ENCODE data around the gene ZNF516. TPM values are rescaled to one million over a fixed set of nuclear protein-coding genes. Genes with fewer than 3 reads are reported as not detected.

ZNF516 gene
- total RNA-seq, 5 donors from 2014 or later (not counting 1 experiment from before 2014, with no cell fraction given): 22.0 to 31.8 (median 25.7) TPM

GRCh38 chr18:76414936-76415621 lies 80.0 kb downstream of the ZNF516 start:
- H3K4me1 ChIP-seq (ENCODE audit: control insufficient read depth in 1 of 2, extremely low read depth in 1 of 2, insufficient read depth in 2 of 2, low read length in 2 of 2): no peaks in the 10 kb centered on the region
- Mint-ChIP-seq H3K4me3 (no peak overlapping the region), H3K4me1 (peaks cover 34 to 43% (median 35%) of the 10 kb centered on the region in 3 donors), H3K9me3 (no peaks in the 10 kb centered on the region), H3K27me3 (no peaks in the 10 kb centered on the region), H3K27ac (no peak overlapping the region), H3K36me3 (peaks cover 3% of the 10 kb centered on the region)
- H3K27ac ChIP-seq (ENCODE audit: low read length): no peak overlapping the region
- H3K27me3 ChIP-seq (replicated peaks in 1 of 2; ENCODE audit: control insufficient read depth in 2 of 2, extremely low read depth in 1 of 2, insufficient read depth in 2 of 2, low read length in 1 of 2): peaks cover 0 to 5% of the 10 kb centered on the region in 2 experiments
- H3K4me3 ChIP-seq (ENCODE audit: control insufficient read depth in 1 of 2, extremely low read depth in 1 of 2, low read length in 1 of 2): no peak overlapping the region
- ChIA-PET POLR2A (interaction anchor here in 1 of 2 donors (0.7 kb wide), 1 partner anchor 37 kb away, joined by 5 read pairs; no protein-coding TSS in a partner anchor), CTCF (no interaction called here)
- DNase-seq (no peak), ATAC-seq (replicated peaks in 1 of 4) (no peak)
- no peaks in the 10 kb centered on the region for H3K9me3 ChIP-seq
- 86% methylated on average over 12 of the region's 17 CpGs for WGBS (ENCODE audit: insufficient coverage)
- no peaks in the 10 kb centered on the region for H3K36me3 ChIP-seq (ENCODE audit: control insufficient read depth in 2 of 2, extremely low read depth in 1 of 2, insufficient read depth in 1 of 2, low read length in 1 of 2)

- ATAC-seq (replicated peaks in 1 of 4) (no peak), DNase-seq (no peak)
- peaks cover 0 to 5% of the 10 kb centered on the region in 2 experiments for H3K27me3 ChIP-seq (replicated peaks in 1 of 2; ENCODE audit: control insufficient read depth in 2 of 2, extremely low read depth in 1 of 2, insufficient read depth in 2 of 2, low read length in 1 of 2)
- Mint-ChIP-seq H3K36me3 (peaks cover 10% of the 10 kb centered on the region), H3K27me3 (no peaks in the 10 kb centered on the region), H3K4me1 (peaks cover 38 to 51% (median 42%) of the 10 kb centered on the region in 3 donors), H3K27ac (no peak overlapping the region), H3K9me3 (peaks cover 0 to 3% (median 0%) of the 10 kb centered on the region in 3 donors), H3K4me3 (no peak overlapping the region)
- H3K27ac ChIP-seq (ENCODE audit: low read length): no peak overlapping the region
- ChIA-PET CTCF (no interaction called here), POLR2A (no interaction called here)
- H3K9me3 ChIP-seq: no peaks in the 10 kb centered on the region
- H3K36me3 ChIP-seq (ENCODE audit: control insufficient read depth in 2 of 2, extremely low read depth in 1 of 2, insufficient read depth in 1 of 2, low read length in 1 of 2): no peaks in the 10 kb centered on the region
- 97% methylated on average over 5 of the region's 19 CpGs for WGBS (ENCODE audit: insufficient coverage)
- no peak overlapping the region for H3K4me3 ChIP-seq (ENCODE audit: control insufficient read depth in 1 of 2, extremely low read depth in 1 of 2, low read length in 1 of 2)
- H3K4me1 ChIP-seq (ENCODE audit: control insufficient read depth in 1 of 2, extremely low read depth in 1 of 2, insufficient read depth in 2 of 2, low read length in 2 of 2): no peaks in the 10 kb centered on the region
Measured at GRCh38 chr18:76412818-76413565, 82.0 kb downstream of the ZNF516 start.

- no peaks in the 10 kb centered on the region for H3K36me3 ChIP-seq (ENCODE audit: control insufficient read depth in 2 of 2, extremely low read depth in 1 of 2, insufficient read depth in 1 of 2, low read length in 1 of 2)
- WGBS (ENCODE audit: insufficient coverage): 90% methylated on average over 16 of the region's 21 CpGs
- POLR2A ChIA-PET: no interaction called here
- no peaks in the 10 kb centered on the region for H3K9me3 ChIP-seq
- Mint-ChIP-seq H3K36me3 (peaks cover 10% of the 10 kb centered on the region), H3K27me3 (no peaks in the 10 kb centered on the region), H3K4me1 (peaks cover 42 to 52% (median 44%) of the 10 kb centered on the region in 3 donors), H3K4me3 (no peak overlapping the region), H3K27ac (no peak overlapping the region), H3K9me3 (peaks cover 0 to 3% (median 0%) of the 10 kb centered on the region in 3 donors)
- H3K27ac ChIP-seq (ENCODE audit: low read length): no peak overlapping the region
- H3K4me1 ChIP-seq (ENCODE audit: control insufficient read depth in 1 of 2, extremely low read depth in 1 of 2, insufficient read depth in 2 of 2, low read length in 2 of 2): no peaks in the 10 kb centered on the region
- peaks cover 0 to 5% of the 10 kb centered on the region in 2 experiments for H3K27me3 ChIP-seq (replicated peaks in 1 of 2; ENCODE audit: control insufficient read depth in 2 of 2, extremely low read depth in 1 of 2, insufficient read depth in 2 of 2, low read length in 1 of 2)
- no peak overlapping the region for H3K4me3 ChIP-seq (ENCODE audit: control insufficient read depth in 1 of 2, extremely low read depth in 1 of 2, low read length in 1 of 2)
- ATAC-seq (replicated peaks in 1 of 4): no peak
- DNase-seq: no peak
- CTCF ChIA-PET: no interaction called here
Measured at GRCh38 chr18:76412010-76412817, 82.8 kb downstream of the ZNF516 start.

GRCh38 chr18:76410660-76411417 lies 84.2 kb downstream of the ZNF516 start:
- CTCF ChIA-PET: interaction anchor here in 1 of 2 donors (0.6 kb wide), 1 partner anchor 308 kb away, joined by 3 read pairs; no protein-coding TSS in a partner anchor

GRCh38 chr18:76410033-76410432 lies 85.0 kb downstream of the ZNF516 start:
- Mint-ChIP-seq H3K27ac (peak overlapping the region in 1 of 2 donors; percentile 46), H3K9me3 (peaks cover 0 to 3% (median 0%) of the 10 kb centered on the region in 3 donors), H3K27me3 (no peaks in the 10 kb centered on the region), H3K4me3 (no peak overlapping the region), H3K4me1 (peaks cover 42 to 57% (median 44%) of the 10 kb centered on the region in 3 donors), H3K36me3 (peaks cover 10% of the 10 kb centered on the region)
- H3K9me3 ChIP-seq: no peaks in the 10 kb centered on the region
- peaks cover 0 to 5% of the 10 kb centered on the region in 2 experiments for H3K27me3 ChIP-seq (replicated peaks in 1 of 2; ENCODE audit: control insufficient read depth in 2 of 2, extremely low read depth in 1 of 2, insufficient read depth in 2 of 2, low read length in 1 of 2)
- POLR2A ChIA-PET: interaction anchor here in 1 of 2 donors (0.6 kb wide), 1 partner anchor 1780 kb away, joined by 3 read pairs; no protein-coding TSS in a partner anchor
- no peaks in the 10 kb centered on the region for H3K4me1 ChIP-seq (ENCODE audit: control insufficient read depth in 1 of 2, extremely low read depth in 1 of 2, insufficient read depth in 2 of 2, low read length in 2 of 2)
- CTCF ChIA-PET: no interaction called here
- no peaks in the 10 kb centered on the region for H3K36me3 ChIP-seq (ENCODE audit: control insufficient read depth in 2 of 2, extremely low read depth in 1 of 2, insufficient read depth in 1 of 2, low read length in 1 of 2)
- no peak overlapping the region for H3K27ac ChIP-seq (ENCODE audit: low read length)
- no peak for ATAC-seq (replicated peaks in 1 of 4)
- no peak overlapping the region for H3K4me3 ChIP-seq (ENCODE audit: control insufficient read depth in 1 of 2, extremely low read depth in 1 of 2, low read length in 1 of 2)
- 80% methylated on average over 3 of the region's 5 CpGs for whole genome bisulfite sequencing (ENCODE audit: insufficient coverage)
- DNase-seq: no peak

More at GRCh38 chr18:76410660-76411417, 84.2 kb downstream of the ZNF516 start:
- peaks cover 10% of the 10 kb centered on the region for H3K36me3 Mint-ChIP-seq
- H3K27ac Mint-ChIP-seq: no peak overlapping the region
- no peak for ATAC-seq (replicated peaks in 1 of 4)
- no peaks in the 10 kb centered on the region for H3K36me3 ChIP-seq (ENCODE audit: control insufficient read depth in 2 of 2, extremely low read depth in 1 of 2, insufficient read depth in 1 of 2, low read length in 1 of 2)
- no peak overlapping the region for H3K27ac ChIP-seq (ENCODE audit: low read length)
- H3K9me3 ChIP-seq: no peaks in the 10 kb centered on the region
- DNase-seq: no peak
- 56% methylated on average over 7 of the region's 11 CpGs for WGBS (ENCODE audit: insufficient coverage)
- H3K27me3 Mint-ChIP-seq: no peaks in the 10 kb centered on the region
- H3K4me1 Mint-ChIP-seq: peaks cover 46 to 59% (median 48%) of the 10 kb centered on the region in 3 donors
- no peak overlapping the region for H3K4me3 Mint-ChIP-seq
- H3K27me3 ChIP-seq (replicated peaks in 1 of 2; ENCODE audit: control insufficient read depth in 2 of 2, extremely low read depth in 1 of 2, insufficient read depth in 2 of 2, low read length in 1 of 2): peaks cover 0 to 5% of the 10 kb centered on the region in 2 experiments
- H3K4me3 ChIP-seq (ENCODE audit: control insufficient read depth in 1 of 2, extremely low read depth in 1 of 2, low read length in 1 of 2): no peak overlapping the region
- POLR2A ChIA-PET: no interaction called here
- peaks cover 0 to 3% (median 0%) of the 10 kb centered on the region in 3 donors for H3K9me3 Mint-ChIP-seq
- no peaks in the 10 kb centered on the region for H3K4me1 ChIP-seq (ENCODE audit: control insufficient read depth in 1 of 2, extremely low read depth in 1 of 2, insufficient read depth in 2 of 2, low read length in 2 of 2)

Data from T-cell (primary cell).